HL-60/S4 treated with retinoic acid at 250 ng/mL for 4 days and 3 days (cell line): ENCODE measurements around the gene DLGAP1.

Source experiments
- in situ Hi-C: fragments of 300-500 bp; cut with MboI; formaldehyde crosslinking; loops from 2 replicates; pipeline ENCODE4 v1.7.0; 2022; ENCODE audit warnings: low sequenced_read_pairs

Gene DLGAP1

GRCh38 chr18:4245456-4245855 is 209.7 kb downstream of the DLGAP1 start:
- in situ Hi-C loops, result no loop called here

GRCh38 chr18:4242431-4243161 is 212.5 kb downstream of the DLGAP1 start:
- in situ Hi-C loops, result no loop called here

GRCh38 chr18:4241090-4241617 is 214.0 kb downstream of the DLGAP1 start:
- in situ Hi-C loops, result no loop called here

- in situ Hi-C loops, result no loop called here
These were observed 216.1 kb downstream of the DLGAP1 start for GRCh38 chr18:4238966-4239365.

GRCh38 chr18:4237664-4238041 is 217.5 kb downstream of the DLGAP1 start:
- in situ Hi-C loops, result no loop called here

- in situ Hi-C loops, result no loop called here
These were observed 218.0 kb downstream of the DLGAP1 start for GRCh38 chr18:4236940-4237663.

GRCh38 chr18:4233468-4233867 is 221.6 kb downstream of the DLGAP1 start:
- in situ Hi-C loops, result no loop called here

GRCh38 chr18:4232656-4233055 is 222.5 kb downstream of the DLGAP1 start:
- in situ Hi-C loops, result no loop called here

GRCh38 chr18:4231260-4231659 is 223.8 kb downstream of the DLGAP1 start:
- in situ Hi-C loops, result no loop called here

GRCh38 chr18:4230450-4231168 is 224.5 kb downstream of the DLGAP1 start:
- in situ Hi-C loops, result no loop called here

- in situ Hi-C loops, result no loop called here
These were observed 230.9 kb downstream of the DLGAP1 start for GRCh38 chr18:4224031-4224704.

GRCh38 chr18:4211111-4211837 is 243.8 kb downstream of the DLGAP1 start:
- in situ Hi-C loops, result no loop called here

GRCh38 chr18:4208366-4208765 is 246.7 kb downstream of the DLGAP1 start:
- in situ Hi-C loops, result no loop called here

GRCh38 chr18:4207383-4207985 is 247.6 kb downstream of the DLGAP1 start:
- in situ Hi-C loops, result no loop called here

GRCh38 chr18:4204438-4204720 is 250.7 kb downstream of the DLGAP1 start:
- in situ Hi-C loops, result no loop called here

GRCh38 chr18:4203568-4204437 is 251.3 kb downstream of the DLGAP1 start:
- in situ Hi-C loops, result no loop called here

GRCh38 chr18:4200399-4200798 is 254.7 kb downstream of the DLGAP1 start:
- in situ Hi-C loops, result no loop called here

- in situ Hi-C loops, result no loop called here
These were observed 256.2 kb downstream of the DLGAP1 start for GRCh38 chr18:4198956-4199355.

GRCh38 chr18:4196351-4196750 is 258.8 kb downstream of the DLGAP1 start:
- in situ Hi-C loops, result no loop called here
